GM18502 (cell line): Measurements from ENCODE around the gene PCLAF.
A peak's percentile ranks its signal among the peaks of the same experiment; 100 is the strongest.
"Not testable (repeated sequence)": the region's sequence is repeated elsewhere in the genome, so short reads cannot be mapped to it uniquely, and the experiment has no call there.

Experiments used
- ATAC-seq: cut with Tn5 transposase; IDR thresholded peaks from one replicate; pipeline ENCODE4 v1.9.1; 2021; ENCODE audit warnings: mild to moderate bottlenecking; ENCODE audit not compliant: unreplicated experiment, poor library complexity

Gene PCLAF

DNA sequence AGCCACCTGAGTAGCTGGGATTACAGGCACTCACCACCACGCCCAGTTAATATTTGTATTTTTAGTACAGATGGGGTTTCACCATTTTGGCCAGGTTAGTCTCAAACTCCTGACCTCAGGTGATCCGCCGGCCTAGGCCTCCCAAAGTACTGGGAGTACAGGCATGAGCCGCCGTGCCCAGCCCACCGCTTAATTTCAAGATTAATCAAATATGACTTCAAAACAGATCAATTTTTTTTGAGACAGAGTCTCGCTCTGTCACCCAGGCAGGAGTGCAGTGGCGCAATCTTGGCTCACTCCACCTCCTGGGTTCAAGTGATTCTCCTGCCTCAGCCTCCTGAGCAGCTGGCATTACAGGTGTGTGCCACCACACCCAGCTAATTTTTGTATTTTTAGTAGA, 9.9 kb downstream of the PCLAF start:
- ATAC-seq: not testable (repeated sequence)

DNA sequence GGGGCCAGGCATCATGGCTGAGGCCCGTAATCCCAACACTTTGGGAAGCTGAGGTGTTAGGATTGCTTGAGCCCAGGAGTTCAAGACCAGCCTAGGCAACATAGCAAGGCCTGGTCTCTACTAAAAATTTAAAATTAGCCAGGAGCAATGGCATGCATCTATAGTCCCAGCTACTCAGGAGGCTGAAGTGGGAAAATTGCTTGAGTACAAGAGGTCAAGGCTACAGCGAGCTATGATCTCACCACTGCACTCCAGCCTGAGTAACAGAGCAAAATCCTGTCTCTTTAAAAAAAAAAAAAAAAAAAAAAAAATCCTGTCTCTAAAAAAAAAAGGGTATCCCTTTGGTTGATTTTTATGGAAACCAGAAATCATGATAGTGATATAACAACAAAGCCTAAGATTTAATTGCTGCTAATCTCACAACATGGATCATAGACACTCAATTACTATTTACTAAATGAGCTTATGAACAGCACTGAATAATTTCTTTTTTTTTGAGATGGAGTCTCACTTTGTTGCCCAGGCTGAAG, 12.1 kb downstream of the PCLAF start:
- no peak for ATAC-seq

DNA sequence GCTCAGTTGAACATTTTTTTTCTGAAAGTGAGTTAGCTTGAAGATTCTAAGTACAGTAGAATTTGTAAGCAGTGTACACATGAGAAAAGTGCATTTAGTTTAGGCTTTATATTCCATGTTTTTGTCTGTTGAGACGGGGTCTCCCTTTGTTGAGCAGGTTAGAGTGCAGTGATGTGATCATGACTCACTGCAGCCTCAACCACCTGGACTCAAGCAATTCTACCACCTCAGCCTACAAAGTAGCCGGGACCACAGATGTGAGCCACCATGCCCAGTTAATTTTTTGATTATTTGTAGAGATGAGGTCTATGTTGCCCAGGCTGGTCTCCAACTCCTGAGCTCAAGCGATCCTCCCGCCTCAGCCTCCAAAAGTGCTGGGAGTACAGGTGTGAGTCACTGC, 20.0 kb downstream of the PCLAF start:
- no peak for ATAC-seq

DNA sequence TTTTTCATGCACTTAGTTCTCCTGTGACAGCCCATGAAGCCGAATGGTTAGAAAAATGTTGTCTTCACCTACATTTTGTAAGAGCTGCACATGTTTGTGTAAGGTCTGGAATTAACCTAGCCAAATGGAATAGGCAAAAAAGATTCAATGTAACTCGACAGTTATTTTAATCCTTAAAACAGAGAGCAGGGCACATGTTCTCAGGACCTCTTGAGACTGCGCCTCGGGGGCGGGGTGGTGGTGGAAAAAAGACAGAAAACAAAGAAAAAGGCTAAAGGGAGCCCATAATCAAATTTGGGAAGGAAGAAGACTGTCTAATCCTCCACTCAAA, 24.6 kb downstream of the PCLAF start:
- no peak for ATAC-seq

DNA sequence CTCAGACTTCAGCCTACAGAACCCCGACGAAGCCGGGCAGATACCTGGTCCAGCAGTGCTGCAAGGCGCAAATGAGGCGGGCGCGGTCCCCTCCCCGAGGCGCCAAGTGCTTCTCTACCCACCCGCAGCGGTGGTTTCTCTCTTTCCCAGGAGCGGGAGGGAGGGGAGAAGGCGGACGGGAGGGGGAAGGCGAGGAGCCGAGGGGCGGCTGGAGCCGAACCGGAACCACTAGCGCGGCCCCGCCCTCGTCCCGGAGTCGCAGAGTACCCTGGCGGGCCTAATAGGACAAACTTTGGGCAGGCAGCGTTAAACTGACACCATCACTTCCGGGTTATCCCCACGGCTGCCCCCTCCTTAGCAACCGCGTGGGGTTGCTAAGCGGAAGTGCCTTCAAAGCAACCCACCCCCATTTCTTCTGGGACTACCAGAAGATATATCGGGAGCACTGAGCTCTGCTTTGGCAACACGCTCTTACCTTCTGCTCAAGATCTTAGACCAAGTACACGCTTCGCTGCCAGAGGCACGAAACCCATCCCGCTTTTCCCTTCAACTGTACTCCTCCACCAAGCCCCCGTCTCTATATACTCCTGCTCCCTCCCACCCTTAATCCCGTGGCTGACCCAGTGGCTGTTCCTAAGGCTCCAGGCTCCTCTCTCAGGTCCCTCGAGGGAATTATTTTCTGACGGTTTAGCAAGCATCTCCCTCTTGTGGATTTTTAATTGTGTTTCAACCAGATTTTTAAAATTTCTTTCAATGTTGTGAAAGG, 25.1 kb downstream of the PCLAF start, which contains the start of gene CSNK1G1:
Gene CSNK1G1, minus strand, starts transcription at position 230 of the 766 bp plus-strand sequence. CDS start 55,674 bp downstream, outside the sequence.
- ATAC-seq: peak; percentile 97

DNA sequence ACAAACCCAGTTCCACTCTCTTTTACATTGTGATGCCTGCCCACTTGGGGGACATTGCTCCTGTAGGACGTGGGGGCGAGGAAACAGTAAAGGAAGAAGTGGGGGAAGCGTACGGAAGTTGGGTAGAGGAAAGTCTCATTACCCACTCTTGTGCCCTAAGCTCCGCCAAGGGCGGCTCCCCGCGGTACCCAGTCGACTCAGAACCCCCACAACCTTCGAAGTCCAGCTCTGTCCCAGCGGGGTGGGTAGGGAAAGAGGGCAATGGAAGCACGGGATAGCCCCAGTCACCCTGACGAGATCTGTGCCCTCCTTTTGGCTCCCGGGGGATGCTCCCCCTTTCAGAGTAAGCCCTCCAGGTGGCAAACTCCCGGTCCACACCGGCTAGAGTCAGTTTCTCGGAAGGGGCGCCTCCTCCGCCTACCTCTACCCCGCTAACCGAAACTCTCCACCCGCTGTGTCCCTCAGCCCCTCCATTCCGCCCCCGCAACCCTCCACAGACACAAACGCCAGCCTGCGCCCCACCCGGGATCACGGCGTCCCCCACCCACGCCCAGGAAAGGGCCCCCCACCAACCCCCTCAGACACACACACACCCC, 25.8 kb downstream of the PCLAF start:
- peak; percentile 17 for ATAC-seq

DNA sequence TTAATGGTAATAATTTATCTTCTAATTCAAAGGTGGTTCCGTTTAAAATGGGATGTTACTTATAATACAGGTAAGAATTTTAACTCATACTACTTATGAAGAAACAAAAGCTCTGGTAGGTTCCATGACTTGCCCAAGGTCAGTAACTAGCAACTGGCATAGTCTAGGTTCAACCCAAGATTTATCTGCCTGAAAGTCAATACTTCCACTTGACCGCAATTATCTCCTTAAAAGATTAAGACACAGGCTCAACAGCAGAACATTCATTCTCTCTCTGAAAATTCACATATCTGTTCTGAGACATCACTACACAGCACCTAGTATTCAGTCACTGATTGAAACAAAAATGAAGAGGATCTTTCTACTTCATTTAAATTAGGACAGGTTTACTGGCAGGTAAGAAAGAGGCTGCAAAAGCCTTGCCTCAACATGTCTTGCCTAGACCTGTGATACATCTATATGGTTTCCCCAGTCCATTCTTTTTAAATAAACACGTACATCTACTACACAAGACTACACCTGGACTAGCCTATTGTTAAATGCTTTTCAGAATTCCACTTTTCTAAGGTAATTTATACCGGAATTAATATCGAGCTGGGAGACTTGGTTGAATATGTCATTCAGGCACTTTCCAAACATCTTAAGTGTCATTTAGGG, 26.4 kb downstream of the PCLAF start:
- no peak for ATAC-seq

DNA sequence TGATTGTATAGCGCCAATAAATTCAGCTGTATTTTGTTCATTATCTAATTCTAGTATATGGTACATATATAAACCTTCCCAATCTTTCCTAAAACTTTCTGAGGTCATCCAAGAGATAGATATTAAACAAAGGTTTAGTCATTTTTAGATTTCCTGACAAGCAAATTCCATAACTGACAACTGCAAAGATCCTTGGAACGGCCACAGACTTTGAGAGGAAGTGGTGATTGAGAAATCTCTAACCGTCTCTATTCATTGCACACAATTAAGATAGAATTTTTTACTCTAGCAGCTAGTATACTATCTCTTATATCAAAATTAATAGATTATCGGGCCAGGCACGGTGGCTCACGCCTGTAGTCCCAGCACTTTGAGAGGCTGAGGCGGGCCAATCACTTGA, 30.0 kb downstream of the PCLAF start:
- ATAC-seq: no peak

DNA sequence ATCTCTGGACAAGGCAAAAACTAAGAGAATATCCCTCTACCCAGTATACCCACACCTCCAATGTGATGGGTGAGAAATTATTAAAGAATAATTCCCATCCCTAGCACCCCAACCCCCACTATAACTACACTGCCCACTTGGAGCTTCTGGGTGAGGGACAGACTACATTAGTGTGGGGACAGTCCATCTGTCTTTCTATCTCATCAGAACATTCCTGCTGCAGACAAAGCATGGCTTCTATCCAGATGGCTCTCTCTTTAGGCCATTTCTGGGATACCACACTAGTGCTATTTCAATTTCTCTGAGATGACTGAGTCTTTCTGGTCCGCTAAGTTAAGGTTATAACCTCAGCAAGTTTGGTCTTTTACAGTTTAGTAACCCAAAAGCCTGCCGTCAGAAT, 31.9 kb downstream of the PCLAF start:
- ATAC-seq: no peak

DNA sequence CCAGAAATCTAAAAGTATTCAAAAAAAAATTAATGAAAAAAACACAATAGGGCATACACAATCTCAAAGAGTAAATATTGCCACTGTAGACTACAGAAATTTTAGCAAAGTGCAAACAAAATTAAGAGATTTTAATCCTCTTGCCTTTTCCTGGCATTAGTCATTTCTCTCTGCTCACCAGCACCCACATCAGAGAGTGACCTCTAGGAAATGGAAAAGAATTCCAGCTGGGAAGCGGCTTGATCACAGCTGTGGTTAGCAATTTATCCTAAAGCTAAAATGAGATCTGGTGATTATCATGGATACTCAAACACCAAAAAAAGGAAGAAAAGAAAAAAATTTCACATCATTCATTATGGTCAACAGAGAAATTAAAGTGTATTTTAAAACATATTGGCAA, 32.8 kb downstream of the PCLAF start:
- no peak for ATAC-seq

DNA sequence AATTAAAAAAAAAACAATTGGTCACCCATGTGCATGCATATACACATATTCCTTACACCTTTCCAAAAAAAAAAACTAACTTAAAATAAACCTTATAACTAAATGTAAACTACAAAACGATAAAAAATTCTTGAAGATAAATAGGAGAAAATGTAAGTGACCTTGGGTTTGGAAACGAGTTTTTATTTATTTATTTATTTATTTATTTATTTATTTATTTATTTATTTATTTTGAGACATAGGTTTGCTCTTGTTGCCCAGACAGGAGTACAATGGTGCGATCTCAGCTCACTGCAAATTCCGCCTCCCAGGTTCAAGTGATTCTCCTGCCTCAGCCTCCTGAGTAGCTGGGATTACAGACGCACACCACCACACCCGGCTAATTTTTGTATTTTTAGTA, 35.0 kb downstream of the PCLAF start:
- not testable (repeated sequence) for ATAC-seq

DNA sequence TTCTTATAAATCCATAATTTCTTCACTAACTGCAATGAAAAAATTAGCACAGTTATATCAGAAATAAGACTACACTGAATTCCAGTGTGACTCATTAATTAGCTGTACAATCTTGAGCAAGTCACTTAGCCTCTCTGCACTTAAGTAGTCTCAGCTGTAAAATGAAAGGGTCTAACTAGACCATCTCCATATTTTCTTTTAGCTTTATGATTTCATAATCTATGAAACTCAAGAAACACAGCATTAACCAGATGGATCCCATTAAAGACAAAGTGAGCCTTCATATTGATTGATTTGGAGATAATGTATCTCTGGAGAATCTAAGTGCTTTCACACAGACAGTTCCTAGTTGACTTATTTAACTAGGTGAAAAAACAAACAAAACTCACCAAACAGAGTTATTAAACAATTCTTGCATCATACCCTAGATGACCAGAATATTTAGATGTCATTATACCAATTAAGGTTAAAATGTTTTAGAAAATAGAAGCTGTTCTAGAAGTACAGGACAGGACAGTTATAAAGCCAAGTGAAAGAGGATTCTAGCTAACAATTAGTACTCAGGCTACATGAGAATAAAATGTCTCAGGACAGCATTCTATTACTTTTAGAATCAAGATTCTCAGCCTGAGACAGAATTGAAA, 36.5 kb downstream of the PCLAF start:
- ATAC-seq: no peak

DNA sequence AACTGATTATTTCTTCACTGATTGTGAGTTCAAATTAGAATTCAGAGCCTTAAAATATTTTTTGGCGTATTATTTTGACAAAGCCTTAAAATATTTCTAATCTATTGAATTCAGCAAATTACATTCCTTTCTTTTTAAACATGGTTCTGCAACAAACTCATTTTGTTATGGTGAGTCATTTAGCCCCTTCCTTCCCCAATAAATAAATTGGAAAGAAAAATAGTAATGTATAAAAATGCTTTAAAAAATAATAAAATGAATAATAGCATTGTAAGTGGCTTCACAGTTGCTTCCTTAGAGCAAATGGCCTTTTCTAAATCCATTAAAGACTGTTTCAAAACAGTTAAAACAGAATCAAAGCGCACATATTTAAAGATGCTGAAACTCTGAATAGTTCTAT, 37.4 kb downstream of the PCLAF start:
- no peak for ATAC-seq

DNA sequence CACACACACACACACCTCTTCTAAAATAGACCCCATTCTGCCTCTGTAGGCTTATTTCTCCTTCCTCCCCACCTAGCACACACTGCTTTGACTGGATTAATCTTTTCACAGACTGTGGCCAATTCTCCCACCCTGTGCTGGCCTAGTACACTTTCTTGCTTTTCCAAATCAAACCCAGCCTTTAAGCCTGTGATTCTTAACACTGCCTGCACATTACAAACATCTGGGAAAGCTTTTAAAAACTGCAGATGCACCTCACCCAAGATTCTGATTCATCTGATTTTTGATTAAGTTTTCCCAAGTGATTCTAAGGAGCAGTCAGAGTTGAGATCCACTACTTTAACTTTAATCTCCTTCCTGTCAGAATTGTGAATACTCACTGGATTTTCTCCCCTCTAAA, 38.0 kb downstream of the PCLAF start:
- no peak for ATAC-seq

DNA sequence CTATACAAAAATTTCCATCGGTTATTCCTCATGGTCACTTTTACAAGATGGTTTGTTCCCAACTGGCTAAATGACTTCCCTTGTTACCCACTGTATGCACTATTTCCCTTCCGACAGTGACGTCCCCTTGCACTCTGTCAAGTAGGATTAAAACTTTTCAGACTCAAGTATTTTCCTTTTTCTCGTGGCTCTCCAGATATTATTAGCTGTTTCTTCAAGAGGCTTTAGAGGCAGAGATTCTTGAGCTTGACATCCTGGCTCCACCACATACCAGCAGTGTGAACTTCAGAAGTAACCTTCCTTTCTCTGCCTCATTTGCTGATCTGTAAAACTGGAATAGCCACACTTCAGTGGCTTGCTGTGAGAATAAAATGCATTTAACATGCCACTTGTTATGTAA, 39.3 kb downstream of the PCLAF start:
- no peak for ATAC-seq

DNA sequence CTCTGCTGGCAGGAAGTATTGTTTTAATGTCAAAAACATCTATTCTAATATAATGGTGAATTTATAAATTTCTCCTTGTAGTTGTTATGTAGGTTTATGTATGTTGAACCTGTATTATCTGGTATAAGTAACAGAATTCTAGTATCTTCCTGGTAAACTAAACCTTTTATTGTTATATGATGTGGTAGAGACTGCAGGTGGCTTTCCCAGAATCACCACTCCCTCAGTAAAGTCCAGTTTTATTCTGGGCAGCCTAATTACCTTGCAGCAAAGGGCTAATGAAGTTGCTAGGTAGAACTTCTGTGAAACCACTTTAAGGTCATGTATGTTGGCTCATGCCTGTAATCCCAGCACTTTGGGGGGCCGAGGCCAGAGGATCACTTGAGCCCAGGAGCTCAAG, 40.9 kb downstream of the PCLAF start:
- ATAC-seq: no peak

DNA sequence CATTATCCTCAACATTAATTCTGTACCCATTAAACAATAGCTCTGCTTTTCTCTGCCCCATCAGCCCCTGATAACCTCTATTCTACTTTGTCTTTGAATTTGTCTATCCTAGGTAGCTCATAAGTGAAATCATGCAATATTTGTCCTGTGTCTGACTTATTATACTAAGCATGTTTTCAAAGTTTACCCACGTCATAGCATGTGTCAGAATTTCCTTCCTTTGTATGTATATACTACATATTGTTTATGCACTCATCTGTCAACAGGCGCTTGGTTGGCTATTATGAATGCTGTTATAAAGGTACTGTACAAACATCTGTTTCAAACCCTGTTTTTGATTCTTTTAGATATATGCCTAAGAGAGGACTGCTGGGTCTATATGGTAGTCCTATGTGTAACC, 43.5 kb downstream of the PCLAF start:
- ATAC-seq: no peak

DNA sequence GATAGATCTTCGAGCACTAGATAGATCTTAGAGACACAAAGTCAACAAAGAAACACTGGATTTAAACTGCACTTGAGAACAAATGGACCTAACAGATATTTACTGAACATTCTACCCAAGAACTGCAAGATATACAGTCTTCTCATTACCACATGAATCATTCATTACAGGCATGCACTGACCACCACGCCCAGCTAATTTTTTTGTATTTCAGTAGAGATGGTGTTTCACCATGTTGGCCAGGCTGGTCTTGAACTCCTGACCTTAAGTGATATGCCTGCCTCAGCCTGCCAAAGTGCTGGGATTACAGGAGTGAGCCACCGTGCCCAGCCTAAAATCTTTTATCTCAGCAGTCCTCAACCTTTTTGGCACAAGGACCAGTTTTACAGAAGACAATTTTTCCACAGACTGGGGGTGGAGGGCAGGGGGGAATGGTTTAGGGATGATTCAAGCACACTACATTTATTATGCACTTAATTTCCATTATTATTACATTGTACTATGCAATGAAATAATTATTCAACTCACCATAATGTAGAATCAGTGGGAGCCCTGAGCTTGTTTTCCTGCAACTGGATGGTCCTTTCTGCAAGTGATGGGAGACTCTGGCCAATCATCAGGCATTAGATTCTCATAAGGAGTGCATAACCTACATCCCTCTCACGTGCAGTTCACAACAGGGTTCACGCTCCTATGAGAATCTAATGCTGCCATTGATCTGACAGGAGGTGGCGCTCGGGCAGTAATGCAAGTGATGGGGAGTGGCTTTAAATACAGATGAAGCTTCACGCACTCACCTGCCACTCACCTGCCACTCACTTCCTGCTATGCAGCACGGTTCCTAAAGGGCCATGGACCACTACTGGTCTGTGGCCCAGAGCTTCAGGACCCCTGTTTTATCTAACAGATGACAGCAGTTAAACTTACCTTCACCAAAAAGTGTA, 47.0 kb downstream of the PCLAF start:
- no peak for ATAC-seq

DNA sequence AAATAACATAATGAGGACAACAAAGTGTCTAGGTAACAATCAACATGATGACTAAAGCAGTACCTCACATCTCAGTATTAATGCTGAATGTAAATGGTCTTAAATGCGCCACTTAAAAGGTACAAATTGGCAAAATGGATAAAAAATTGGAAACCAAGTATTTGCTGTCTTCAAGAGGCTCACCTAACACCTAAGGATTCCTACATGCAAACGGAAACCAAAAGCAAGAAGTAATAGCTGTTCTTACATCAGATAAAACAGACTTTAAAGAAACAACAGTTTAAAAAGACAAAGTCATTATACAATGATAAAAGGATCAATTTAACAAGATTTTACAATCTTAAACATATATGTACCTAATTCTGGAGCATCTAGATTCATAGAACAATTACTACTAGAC, 47.7 kb downstream of the PCLAF start:
- no peak for ATAC-seq

DNA sequence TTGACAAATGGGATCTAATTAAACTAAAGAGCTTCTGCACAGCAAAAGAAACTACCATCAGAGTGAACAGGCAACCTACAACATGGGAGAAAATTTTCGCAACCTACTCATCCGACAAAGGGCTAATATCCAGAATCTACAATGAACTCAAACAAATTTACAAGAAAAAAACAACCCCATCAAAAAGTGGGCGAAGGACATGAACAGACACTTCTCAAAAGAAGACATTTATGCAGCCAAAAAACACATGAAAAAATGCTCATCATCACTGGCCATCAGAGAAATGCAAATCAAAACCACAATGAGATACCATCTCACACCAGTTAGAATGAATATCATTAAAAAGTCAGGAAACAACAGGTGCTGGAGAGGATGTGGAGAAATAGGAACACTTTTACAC, 49.6 kb downstream of the PCLAF start:
- ATAC-seq: not testable (repeated sequence)
